Testis (tissue), 2 donors: ENCODE measurements around the gene H3-3A.

Source experiments
- CTCF ChIP-seq, 3 experiments: fragments of 450-650 bp in 2 of 3; fragments of 200-600 bp in 1 of 3; sonication (generic) in 1 of 3; IDR thresholded peaks; one replicate each; pipeline ENCODE4 v1.5.1; 2016 to 2019; ENCODE audit warnings: antibody characterized with exemption in 3 of 3, mild to moderate bottlenecking in 2 of 3, moderate library complexity in 1 of 3
- POLR2A ChIP-seq: fragments of 450-650 bp; IDR thresholded peaks from one replicate; pipeline ENCODE4 v1.6.1; 2017; ENCODE audit warnings: antibody characterized with exemption, mild to moderate bottlenecking, moderate library complexity

GRCh38 chr1:226112626-226113025 is 50.1 kb downstream of the H3-3A start:
- TF ChIP-seq CTCF (IDR thresholded peaks at IDR 0.05) (no peak), POLR2A (no peak)
